AG08396 (cell line): ENCODE data around the gene RNF220.
"Not testable (repeated sequence)": the region's sequence is repeated elsewhere in the genome, so short reads cannot be mapped to it uniquely, and the experiment has no call there.

Source experiments
- DNase-seq: peaks from one replicate; pipeline ENCODE4 v3.0.0; 2012; ENCODE audit warnings: low spot score, mixed read lengths

The RNF220 gene

DNA sequence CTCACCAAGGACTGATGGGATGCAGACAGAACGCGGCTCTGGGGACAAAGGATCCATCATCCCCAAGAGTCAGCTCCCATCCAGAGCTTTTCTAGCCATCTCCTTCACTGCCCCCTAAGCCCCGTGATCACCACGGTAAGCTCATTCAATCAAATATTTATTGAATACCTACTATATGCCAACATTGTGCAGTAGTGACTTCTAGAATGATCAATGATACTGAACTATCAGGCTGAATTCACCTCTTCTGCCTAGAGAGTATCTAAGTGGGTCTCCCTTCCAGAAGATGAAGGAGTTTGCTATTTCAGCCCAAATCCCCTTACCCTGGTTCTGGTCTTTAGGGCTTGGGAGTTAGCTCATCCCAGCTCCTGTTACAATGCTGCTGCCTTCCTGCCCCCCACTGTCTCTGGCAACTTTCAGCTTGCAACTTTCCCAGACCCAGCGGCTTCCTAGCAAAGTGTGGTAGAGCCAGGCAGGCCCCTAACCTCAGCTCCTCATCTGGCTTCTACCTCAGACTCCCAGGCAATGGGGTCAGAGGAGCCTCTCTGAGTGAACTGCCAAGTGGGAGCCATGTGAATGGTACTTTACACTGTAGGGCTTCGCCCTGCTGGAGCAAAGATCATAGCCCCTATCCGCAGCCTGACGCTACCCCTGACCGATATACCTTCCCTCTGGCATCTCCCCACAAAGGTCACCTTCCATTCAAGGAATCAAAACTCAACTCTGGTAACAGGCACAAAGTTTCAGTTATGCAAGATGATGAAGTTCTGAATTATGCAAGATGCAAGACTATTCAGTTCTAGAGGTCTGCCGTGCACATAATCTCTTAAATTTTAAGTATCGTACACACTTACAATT lies 248.3 kb downstream of the RNF220 start:
- DNase-seq = no peak

DNA sequence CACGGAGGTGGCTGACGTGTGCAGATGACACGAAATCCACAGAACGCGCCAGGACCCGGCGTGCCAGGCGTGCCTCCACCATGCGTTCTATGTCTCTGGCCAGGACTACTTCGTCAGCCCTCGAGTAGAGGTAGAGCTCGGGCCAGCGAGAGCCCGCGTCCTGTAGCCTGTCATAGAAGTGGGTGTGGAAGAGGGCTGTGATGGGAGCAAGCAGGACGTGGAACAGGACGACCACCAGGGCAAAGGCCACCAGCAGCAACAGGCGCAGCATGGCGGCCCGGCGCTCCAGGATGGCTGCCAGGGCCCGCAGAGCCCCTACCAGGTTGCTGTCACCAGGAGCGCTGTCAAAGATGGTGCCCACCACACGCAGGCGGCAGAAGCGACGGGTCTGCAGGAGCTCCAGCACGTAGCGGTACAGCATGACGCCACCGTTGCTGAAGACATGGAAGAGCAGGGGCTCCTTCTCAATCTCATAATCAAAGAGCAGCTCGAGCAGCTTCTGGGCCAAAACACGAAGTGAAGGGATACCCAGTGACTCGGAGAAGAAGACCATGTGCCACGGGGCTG lies 249.6 kb downstream of the RNF220 start:
- no peak for DNase-seq

DNA sequence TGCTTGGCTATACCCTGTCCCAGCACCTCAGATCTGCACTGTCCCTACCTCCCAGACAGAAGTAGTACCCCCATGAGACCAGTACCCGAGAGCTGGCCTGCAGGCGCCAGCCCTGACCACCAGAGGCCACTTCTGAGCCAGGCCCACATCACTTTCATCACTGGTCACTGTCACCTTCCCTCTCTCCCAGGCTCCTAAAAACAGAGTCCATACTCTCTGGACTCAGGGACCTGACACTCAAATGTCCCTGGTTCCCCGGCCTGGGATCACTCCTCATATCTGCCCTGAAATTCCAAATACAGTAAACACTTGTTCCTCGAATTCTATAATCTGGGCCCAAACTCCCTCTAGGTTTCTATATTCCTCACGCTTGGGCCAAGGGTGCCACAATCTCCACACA lies 250.6 kb downstream of the RNF220 start:
- DNase-seq = peak; percentile 54

DNA sequence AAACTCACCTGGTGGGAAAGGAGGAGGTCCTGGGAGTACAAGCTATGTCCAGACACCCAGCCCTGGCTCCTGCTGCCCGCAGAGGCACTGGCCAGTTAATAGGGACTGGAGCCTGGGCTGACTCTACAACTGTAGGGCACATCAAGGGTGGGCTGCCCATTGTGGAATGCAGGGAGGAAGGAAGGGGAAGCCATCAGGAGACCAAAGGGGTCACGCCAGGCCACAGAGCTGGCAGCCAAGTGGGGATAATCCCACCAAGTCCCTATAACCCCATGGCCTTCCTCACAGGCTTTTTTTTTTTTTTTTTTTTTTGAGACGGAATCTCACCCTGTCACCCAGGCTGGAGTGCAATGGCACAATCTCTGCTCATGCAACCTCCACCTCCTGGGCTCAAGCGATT lies 254.5 kb downstream of the RNF220 start:
- no peak for DNase-seq

DNA sequence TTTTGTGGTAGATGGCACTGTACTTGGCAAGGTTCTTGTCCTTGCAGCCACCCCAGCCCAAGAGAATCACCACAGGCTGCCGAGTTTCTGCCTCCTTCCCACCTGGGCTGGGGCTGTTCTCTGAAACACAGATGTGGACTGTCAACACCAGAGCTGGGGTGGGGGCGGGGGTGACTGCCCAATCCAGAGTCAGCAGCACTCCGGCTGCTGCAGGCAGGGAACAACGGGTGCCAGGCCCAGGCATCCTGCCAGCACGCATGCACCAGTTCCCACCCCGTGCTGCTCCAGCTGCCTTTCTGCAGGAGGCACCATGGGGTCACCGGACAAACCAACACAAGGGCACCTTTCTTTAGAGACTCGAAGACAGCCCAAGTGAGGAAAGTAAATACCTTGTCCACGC lies 255.1 kb downstream of the RNF220 start:
- no peak for DNase-seq

DNA sequence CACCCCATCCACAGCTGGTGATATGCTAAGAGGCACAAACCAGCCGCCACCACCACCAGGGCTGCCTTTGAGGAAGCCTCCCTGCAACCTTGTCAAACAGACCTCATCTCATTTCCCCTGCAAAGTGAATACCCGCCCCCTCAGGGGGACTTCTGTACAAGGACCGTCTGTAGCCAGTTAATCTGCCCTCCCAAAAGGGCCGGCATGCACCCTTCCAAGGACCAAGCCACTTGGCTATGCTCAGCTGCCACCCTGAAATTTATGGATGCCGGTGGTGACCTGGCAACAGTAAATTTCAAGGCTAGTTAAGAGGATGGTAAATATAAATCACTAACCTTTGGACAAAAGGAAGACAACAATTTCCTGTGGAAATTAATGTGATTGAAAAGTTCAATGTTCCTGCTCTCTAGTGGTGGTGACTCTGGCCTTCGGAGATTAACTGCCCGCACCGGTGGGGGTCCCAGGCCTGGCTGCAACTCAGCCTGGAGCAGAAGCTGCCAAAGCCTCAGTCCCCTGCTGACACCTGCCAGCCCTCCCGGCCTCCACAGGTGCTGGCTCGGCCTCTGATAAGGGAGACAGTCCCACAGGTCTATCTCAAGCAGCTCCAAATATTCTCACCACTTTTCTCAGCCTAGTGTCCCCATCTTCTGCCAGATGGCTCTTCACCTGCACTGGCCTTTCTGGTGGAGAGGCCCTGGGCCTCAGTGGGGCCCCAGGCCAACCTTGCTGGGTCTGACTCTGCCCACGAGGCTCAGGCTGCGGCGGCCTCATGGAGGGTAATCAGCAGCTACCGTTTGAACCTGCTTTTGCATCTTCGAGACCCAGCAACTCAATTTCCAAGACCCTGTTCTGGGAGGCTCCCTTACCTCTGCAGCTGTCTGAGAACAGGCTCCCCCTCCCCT lies 257.0 kb downstream of the RNF220 start:
- no peak for DNase-seq

DNA sequence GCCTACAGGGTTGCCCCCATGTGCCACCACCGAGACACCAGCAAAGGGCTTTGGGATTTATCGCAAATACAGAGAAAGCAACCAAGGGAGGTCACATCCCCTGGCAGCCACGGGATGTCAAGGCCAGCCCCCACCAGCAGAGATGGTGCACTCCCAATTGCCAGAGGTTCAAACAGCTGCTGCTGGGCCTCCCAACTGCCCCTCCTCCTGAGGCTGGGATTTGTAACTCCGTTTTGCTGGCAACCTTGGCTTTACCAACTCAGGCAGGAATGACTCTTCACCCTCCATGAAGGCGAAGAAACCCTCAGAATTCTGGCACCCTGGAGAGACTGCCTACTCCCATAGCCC lies 257.6 kb downstream of the RNF220 start:
- no peak for DNase-seq

DNA sequence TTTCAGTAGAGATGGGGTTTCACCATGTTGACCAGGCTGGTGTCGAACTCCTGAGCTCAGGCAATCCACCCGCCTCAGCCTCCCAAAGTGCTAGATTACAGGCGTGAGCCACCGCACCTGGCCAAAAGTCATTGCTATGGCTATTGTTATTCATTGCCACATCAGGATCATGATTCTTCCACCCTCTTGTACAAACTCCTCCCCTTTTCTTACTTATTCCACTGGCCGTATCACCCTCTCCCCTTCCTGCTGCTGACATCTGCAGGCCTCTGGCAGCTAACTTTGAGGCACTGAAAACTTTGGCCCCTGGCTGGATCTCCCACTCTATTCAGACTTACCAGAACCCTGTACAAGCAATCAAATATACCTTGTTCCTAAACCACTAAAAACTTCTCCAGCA lies 258.4 kb downstream of the RNF220 start:
- no peak for DNase-seq

DNA sequence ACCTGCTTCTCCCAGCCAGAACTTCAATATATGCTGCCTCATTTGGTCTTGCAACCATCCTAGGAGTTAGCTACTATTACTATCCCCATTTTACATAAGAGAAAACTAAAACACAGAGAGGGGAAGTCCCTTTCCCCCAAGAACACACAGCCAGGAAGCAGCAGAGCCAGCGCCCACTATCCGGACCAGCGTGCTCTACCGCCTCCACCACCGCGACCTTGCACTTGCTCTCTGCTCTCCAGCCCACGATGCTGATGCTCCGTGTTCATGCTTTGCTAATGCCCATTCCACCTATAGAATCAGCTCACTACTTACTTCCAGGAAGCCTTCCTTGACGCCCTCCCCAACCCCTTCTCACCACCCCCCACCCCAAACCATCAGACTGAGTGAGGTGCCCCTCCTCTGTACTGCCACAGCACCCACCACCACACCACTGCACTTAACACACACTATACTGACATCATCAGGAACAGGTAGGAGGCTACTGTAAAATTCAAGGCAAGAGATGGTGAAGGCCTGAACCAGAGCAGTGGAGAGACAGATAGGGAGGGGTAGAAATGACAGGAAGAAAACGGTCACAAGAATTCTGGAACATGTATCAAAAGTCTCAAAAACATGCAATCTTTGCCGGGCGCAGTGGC lies 259.8 kb downstream of the RNF220 start:
- no peak for DNase-seq

DNA sequence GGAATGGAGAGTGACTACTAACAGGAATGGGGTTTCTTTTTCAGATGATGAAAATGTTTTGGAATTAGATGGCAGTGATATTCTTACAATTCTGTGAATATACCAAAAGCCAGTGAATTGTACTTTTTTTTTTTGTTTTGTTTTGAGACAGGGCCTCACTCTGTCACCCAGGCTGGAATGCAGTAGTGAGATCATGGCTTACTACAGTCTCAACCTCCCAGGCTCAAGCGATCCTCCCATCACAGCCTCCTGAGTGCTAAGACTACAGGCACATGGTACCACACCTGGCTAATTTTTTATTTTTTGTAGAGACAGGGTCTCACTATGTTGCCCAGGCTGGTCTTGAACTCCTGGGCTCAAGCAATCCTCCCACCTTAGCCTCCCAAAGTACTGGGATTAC lies 261.7 kb downstream of the RNF220 start:
- DNase-seq = not testable (repeated sequence)

DNA sequence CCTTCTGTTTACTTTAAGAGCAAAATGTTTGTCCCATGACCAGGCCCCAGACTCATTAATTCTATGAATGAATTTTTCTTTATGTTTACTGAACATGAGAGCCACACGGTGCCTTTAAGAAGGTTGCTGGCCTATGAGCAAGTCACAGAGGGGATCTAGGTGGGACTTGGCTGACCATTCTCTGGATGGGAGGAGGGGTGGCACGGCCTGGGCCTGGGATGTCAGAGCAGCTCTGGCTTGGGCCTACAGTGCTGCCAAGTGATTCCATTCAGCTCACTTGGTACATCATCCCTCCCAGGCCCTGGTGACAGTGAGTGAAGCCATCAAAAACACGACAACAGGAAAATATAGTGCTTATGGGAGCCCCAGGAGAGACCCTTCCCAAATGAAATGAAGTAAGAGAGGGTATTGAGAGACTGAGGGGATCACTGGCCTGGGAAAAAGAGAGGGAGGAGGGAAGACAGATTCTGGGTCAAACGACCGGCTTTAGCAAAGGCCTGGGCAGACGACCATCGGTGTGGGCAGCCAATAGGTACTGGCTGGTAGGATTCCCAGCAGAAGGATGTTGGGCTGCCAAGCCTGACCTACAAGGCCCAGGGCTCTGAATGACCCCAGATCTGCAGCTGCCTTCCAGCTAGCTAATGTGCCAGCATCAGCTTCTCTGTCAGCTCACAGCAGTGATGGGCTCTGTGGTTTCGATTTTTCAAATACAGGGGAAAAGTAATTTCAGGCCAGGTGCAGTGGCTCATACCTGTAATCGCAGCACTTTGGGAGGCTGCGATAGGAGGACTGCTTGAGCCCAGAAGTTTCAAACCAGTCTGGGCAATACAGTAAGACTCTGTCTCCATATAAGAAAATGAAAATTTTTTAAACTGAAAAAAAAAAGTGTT lies 265.9 kb downstream of the RNF220 start:
- DNase-seq = no peak

DNA sequence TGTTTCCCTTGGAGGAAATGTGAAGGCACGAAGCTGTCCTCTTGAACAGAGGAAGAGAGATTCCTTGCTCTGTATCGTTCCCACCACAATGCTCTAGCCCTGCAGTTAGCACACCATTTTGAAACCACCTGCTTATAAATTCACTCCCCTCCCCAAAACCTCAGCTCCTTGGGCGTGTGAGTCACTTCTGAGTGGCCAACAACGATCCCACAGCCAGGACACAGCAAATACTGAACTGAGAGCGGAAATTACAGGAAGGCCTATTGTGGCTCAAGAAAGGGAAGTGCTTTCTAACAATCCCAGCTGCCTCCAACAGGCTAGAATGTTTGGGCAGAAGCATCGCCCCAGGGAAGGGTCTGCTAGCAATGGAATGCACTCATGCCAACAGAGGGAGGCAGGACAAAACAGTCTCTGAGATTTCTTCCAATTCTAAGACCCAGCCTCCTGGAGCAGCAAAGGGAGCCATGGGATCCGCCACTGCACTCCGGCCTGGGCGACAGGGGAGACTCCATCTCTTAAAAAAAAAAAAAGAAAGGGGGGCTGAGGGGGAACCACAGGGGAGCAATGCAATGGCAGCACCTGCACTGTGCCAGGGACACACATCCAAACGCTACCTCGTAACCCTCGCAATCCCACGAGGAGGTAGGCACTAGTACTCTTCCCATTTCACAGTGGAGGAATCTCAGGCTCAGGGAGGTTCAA lies 267.4 kb downstream of the RNF220 start:
- no peak for DNase-seq

DNA sequence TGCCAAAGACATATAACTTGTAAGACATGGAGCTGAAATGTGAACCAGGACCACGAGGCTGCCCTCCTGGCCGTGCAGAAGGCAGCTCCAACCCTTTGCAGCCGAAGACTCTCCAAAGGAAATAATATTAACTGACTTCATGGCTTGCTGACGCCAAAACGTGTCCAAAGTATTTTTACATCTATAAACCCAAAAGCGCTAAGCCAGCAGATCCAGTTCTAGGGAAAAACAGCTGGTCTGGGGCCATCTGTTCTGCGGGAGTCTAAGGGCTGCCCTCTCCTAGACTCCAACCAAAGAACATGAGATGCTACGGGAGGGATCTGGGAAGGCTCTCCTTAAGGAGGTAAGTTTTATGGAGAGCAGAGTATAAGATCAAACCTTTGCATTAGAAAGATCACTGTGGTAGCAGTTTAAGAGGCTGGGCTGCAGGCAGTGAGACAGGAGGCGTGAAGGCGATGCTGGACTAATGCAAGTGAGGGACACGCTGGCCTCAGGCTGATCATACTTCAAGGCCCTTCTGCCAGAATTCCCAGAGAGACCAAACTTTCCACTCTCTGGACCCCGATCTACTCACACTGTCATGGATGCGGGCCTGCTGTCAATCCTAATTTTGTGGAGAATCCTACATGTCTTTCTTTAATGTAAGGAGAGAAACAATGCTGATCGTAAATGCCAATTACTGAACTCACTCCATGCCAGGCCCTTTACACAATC lies 268.1 kb downstream of the RNF220 start:
- DNase-seq = no peak

DNA sequence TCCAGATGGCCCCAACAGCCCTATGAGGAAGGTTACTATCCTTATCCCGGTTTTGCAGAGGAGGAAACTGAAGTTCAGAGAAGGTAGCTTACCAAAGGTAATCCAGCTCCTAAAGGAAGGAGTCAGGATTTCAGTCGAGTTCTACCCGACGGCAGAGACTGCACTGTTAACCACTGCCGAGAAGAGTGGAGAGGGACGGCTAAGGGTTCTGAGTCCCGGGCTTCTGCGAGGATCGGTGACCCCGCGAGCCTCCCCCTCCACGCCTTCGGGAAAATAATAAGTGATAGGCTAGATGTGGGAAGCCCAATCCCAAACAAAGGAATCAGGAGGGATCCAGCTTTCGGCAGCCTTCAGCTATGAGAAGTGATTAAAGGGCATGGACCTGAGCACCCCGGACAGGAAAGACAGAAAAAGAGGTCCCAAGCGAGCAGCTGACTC lies 268.6 kb downstream of the RNF220 start:
- DNase-seq = no peak

DNA sequence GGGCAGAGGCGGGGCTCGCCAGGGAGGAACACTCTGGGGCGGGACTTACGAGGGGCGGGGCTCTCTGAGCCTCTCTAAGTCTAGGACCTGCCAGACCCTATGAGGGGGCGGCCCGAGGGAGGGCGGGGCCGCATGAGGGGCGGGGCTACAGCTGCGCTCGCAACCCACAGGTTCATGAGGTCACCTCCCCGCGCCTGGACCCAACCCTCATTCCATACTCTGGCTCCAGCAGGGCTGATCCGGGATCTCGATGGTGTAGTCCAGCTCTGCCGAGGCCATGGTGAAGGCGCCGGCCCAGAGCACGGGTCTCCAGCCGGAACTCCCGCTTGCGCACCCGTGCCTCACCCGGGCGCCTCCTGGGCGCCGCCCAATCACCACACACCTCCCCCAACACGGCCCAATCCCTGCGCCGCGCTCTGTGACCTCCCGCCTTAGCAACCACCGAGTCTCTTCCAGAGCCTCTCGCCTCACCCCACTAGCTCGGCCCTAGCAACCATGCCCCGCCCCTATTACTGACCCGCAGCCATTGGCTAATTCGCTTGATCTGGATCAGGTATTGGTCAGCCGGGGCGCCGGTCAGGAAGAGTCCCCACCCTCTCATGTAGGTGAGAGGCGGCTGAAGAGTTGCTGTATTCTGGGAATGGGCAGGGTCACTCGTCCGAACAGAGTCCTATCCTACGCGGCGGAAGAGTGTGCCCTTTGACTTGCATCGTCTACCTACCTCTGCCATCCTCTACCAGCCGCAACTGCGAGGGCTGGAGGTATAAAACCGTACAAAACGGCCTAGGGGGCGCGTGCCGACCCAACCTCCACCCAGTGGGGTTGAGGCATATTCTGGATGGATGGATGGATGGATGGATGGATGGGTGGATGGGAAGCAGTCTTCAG lies 269.3 kb downstream of the RNF220 start, which contains the start of the genes ARMH1 and TMEM53:
Gene ARMH1 (plus strand): TSS at position 602 of the 888 bp plus-strand sequence. CDS start 14,984 bp downstream, outside the sequence.
Gene TMEM53 (minus strand): TSS at position 369 of the 888 bp plus-strand sequence. CDS start 90 bp downstream, at position 279.
- peak; percentile 97 for DNase-seq

DNA sequence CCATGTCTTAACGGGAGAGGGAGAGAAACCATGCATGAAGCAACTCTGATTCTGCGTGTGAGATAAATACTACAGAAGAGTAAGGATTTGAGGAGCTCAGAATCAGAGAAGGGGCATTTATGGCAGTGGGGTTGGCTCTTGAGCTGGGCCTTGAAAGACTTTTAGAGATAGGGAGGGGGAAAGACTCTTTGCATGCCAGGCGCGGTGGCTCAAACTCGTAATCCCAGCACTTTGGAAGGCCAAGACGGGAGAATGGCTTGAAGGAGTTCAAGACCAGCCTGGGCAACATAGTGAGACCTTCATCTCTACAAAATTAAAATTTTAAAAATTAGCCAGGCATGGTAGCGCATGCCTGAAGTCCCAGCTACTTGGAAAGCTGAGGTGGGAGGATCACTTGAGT lies 270.1 kb downstream of the RNF220 start:
- no peak for DNase-seq

DNA sequence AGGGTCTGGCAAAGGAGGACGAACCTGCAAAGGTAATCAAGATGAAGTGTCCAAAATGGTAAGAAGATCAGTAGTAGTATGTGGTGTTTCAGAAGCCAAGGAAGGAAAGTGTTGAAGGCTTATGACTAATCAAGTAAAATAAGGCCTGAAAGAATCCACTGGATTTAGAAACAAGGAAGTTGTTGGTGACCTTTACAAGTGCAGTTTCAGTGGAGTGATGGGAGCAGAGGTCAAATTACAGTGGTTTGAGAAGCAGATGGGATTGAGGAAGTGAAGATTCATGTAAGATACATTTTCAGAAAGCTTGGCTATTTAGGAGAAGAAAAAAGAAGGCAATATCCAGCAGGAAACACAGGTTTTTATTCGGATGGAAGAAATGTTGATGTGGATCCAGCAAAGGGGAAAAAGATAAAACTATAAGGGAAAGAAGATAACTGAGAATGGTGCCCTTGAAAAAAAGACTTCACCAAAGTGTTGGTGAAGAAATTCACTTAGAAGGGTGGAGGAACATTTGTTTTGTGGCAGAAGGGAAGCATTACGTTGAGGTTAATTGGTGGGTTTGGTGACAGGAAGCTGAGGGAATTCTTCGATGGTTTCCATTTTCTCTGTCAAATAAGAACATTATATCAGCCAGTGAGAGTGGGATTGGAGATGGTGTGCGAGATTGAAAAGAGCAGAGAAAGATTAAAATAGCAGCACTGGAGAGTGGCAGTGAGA lies 271.6 kb downstream of the RNF220 start:
- DNase-seq = peak; percentile 26

DNA sequence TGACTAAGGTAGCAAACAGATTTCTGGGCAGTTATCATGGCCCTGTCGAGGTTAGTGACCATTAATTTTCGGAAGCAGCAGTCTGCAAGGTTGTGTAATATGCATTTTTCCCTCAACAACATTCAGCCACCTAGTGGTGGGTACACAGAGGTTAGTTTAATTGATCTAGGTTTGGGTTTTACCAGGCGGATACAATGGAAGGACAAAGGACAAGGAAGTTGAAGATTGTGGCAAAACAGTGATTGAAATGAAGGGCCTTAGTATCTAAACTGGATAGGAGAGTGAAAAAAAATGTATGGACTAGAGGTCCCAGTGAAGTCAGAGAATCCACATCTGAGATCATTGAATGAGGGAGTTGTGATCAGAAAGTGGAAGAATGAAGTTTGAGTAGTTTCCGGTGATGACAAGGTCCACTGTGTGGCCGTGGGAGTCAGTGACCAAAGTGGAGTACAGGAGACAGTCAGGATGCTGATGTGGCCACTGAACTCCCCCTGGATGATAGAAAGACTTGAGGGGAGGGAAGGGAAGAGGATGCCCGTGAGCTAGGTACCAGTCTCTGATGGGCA lies 272.2 kb downstream of the RNF220 start:
- peak; percentile 43 for DNase-seq
